WTC11 (cell line): ENCODE results near the gene MMS19. TPM values are rescaled to one million over a fixed set of nuclear protein-coding genes. Genes with fewer than 3 reads are reported as not detected.

Experiments
- ATAC-seq: fragments of 200-7000 bp; cut with Tn5 transposase; 2 replicates; pipeline ENCODE4 v1.10.0; 2021; ENCODE audit warnings: mild to moderate bottlenecking, moderate library complexity
- CTCF ChIA-PET: fragments of 300-600 bp; sonication (Branson Sonifier 250); formaldehyde crosslinking; loops from one replicate; lab custom pipeline; 2021; ENCODE audit warnings: antibody characterized with exemption; lab: Charles Lee
- POLR2A ChIA-PET: fragments of 350-600 bp; sonication (Branson Sonifier 250); formaldehyde crosslinking; loops from one replicate; lab custom pipeline; 2021; ENCODE audit warnings: antibody characterized with exemption; lab: Charles Lee
- DNase-seq: peaks from one replicate; pipeline ENCODE4 v3.0.0; 2021; ENCODE audit warnings: low spot score
- H3K27ac Mint-ChIP-seq: 2 replicates; pipeline ENCODE4 v1.8.0; 2021; ENCODE audit warnings: mixed read lengths
- H3K27me3 Mint-ChIP-seq: 2 replicates; pipeline ENCODE4 v1.8.0; 2021; ENCODE audit warnings: low read depth, mild to moderate bottlenecking, moderate library complexity, mixed read lengths
- H3K36me3 Mint-ChIP-seq: 2 replicates; pipeline ENCODE4 v1.8.0; 2021; ENCODE audit warnings: mixed read lengths
- H3K4me1 Mint-ChIP-seq: 2 replicates; pipeline ENCODE4 v1.8.0; 2022; ENCODE audit warnings: mixed read lengths
- H3K4me3 Mint-ChIP-seq: 2 replicates; pipeline ENCODE4 v1.8.0; 2021; ENCODE audit warnings: mild to moderate bottlenecking, moderate library complexity, mixed read lengths
- H3K9me3 Mint-ChIP-seq: 2 replicates; pipeline ENCODE4 v1.8.0; 2021; ENCODE audit warnings: mixed read lengths
- AR ChIP-seq: fragments of 250-450 bp; sonication (Bioruptor Pico); IDR thresholded peaks from 2 replicates; pipeline ENCODE4 v1.9.0; 2021; ENCODE audit warnings: mild to moderate bottlenecking
- E2F5 ChIP-seq: sonication (generic); formaldehyde crosslinking; IDR thresholded peaks from 2 replicates; pipeline ENCODE4 v1.8.1; 2022; ENCODE audit warnings: mild to moderate bottlenecking, moderate library complexity, missing genetic modification reagents
- ERG ChIP-seq: fragments of 250-450 bp; sonication (Bioruptor Pico); IDR thresholded peaks from 2 replicates; pipeline ENCODE4 v1.8.0; 2021; ENCODE audit warnings: mild to moderate bottlenecking
- FOXP1 ChIP-seq: sonication (generic); formaldehyde crosslinking; IDR thresholded peaks from 2 replicates; pipeline ENCODE4 v1.8.0; 2022; ENCODE audit warnings: missing genetic modification reagents, mild to moderate bottlenecking, moderate library complexity, borderline replicate concordance
- GTF2I ChIP-seq: fragments of 250-450 bp; sonication (Bioruptor Pico); conservative IDR thresholded peaks from 2 replicates; pipeline ENCODE4 v1.4.0; 2021; ENCODE audit warnings: mild to moderate bottlenecking
- IRF2 ChIP-seq: sonication (generic); formaldehyde crosslinking; IDR thresholded peaks from 2 replicates; pipeline ENCODE4 v1.8.0; 2022; ENCODE audit warnings: low read depth, missing genetic modification reagents, borderline replicate concordance
- MLX ChIP-seq: sonication (generic); formaldehyde crosslinking; IDR thresholded peaks from 2 replicates; pipeline ENCODE4 v1.8.1; 2023; ENCODE audit warnings: mild to moderate bottlenecking, missing genetic modification reagents, moderate library complexity
- MYBL2 ChIP-seq: sonication (generic); formaldehyde crosslinking; IDR thresholded peaks from 2 replicates; pipeline ENCODE4 v1.8.1; 2023; ENCODE audit warnings: mild to moderate bottlenecking, moderate library complexity, missing genetic modification reagents
- NR3C1 ChIP-seq: sonication (generic); formaldehyde crosslinking; conservative IDR thresholded peaks from 2 replicates; pipeline ENCODE4 v1.8.1; 2023; ENCODE audit warnings: low read depth, mild to moderate bottlenecking, missing genetic modification reagents
- RELA ChIP-seq: sonication (generic); formaldehyde crosslinking; IDR thresholded peaks from 2 replicates; pipeline ENCODE4 v1.8.1; 2022; ENCODE audit warnings: missing genetic modification reagents, mild to moderate bottlenecking, borderline replicate concordance
- RORB ChIP-seq: fragments of 250-450 bp; sonication (Bioruptor Pico); IDR thresholded peaks from 2 replicates; pipeline ENCODE4 v1.9.0; 2021; ENCODE audit warnings: mild to moderate bottlenecking
- SMAD3 ChIP-seq: sonication (generic); formaldehyde crosslinking; IDR thresholded peaks from 2 replicates; pipeline ENCODE4 v1.8.0; 2022; ENCODE audit warnings: missing genetic modification reagents, mild to moderate bottlenecking, borderline replicate concordance
- SP1 ChIP-seq: sonication (generic); formaldehyde crosslinking; conservative IDR thresholded peaks from 2 replicates; pipeline ENCODE4 v1.8.1; 2022; ENCODE audit warnings: missing genetic modification reagents
- TCF7 ChIP-seq: sonication (generic); formaldehyde crosslinking; IDR thresholded peaks from 2 replicates; pipeline ENCODE4 v1.8.0; 2022; ENCODE audit warnings: mild to moderate bottlenecking, low read depth, missing genetic modification reagents, moderate library complexity
- TEAD4 ChIP-seq: sonication (generic); formaldehyde crosslinking; IDR thresholded peaks from 2 replicates; pipeline ENCODE4 v1.8.0; 2022; ENCODE audit warnings: mild to moderate bottlenecking, missing genetic modification reagents
- TP53 ChIP-seq: sonication (generic); formaldehyde crosslinking; IDR thresholded peaks from 2 replicates; pipeline ENCODE4 v1.8.1; 2023; ENCODE audit warnings: mild to moderate bottlenecking, missing genetic modification reagents
- USF2 ChIP-seq: sonication (generic); formaldehyde crosslinking; IDR thresholded peaks from 2 replicates; pipeline ENCODE4 v1.8.1; 2023; ENCODE audit warnings: mild to moderate bottlenecking, missing genetic modification reagents, moderate library complexity
- ZBTB21 ChIP-seq: sonication (generic); formaldehyde crosslinking; IDR thresholded peaks from 2 replicates; pipeline ENCODE4 v1.8.1; 2023; ENCODE audit warnings: mild to moderate bottlenecking, missing genetic modification reagents, borderline replicate concordance
- ZNF121 ChIP-seq: sonication (generic); formaldehyde crosslinking; IDR thresholded peaks from 2 replicates; pipeline ENCODE4 v1.8.0; 2023; ENCODE audit warnings: missing genetic modification reagents
- ZNF138 ChIP-seq: sonication (generic); formaldehyde crosslinking; conservative IDR thresholded peaks from 2 replicates; pipeline ENCODE4 v1.8.1; 2022; ENCODE audit warnings: mild to moderate bottlenecking, moderate library complexity, missing genetic modification reagents
- ZNF263 ChIP-seq: sonication (generic); formaldehyde crosslinking; IDR thresholded peaks from 2 replicates; pipeline ENCODE4 v1.8.1; 2022; ENCODE audit warnings: low read depth, mild to moderate bottlenecking, moderate library complexity, missing genetic modification reagents
- ZNF317 ChIP-seq: sonication (generic); formaldehyde crosslinking; IDR thresholded peaks from 2 replicates; pipeline ENCODE4 v1.8.1; 2023; ENCODE audit warnings: low read depth, mild to moderate bottlenecking, moderate library complexity, missing genetic modification reagents, borderline replicate concordance
- total RNA-seq: library from RNA; stranded (reverse); gene quantifications from 3 replicates; pipeline ENCODE4 v1.2.3, GENCODE V29; 2021

MMS19 gene
- total RNA-seq, 1 experiment from 2014 or later: 135 TPM

GRCh38 chr10:97497572-97498075 lies 598 bp downstream of the MMS19 start (continued):
- TF ChIP-seq ERG: no peak
- no peak for TF ChIP-seq ZBTB21 (CRISPR knock-in tag)
- TF ChIP-seq ZNF263 (CRISPR knock-in tag): no peak
- no peak for TF ChIP-seq SMAD3 (CRISPR knock-in tag)
- no peak for TF ChIP-seq ZNF138
- TF ChIP-seq NR3C1 (CRISPR knock-in tag): no peak
- no peak for TF ChIP-seq USF2 (CRISPR knock-in tag)
- no peak for TF ChIP-seq TCF7
- peak; percentile 86 for TF ChIP-seq GTF2I (CRISPR knock-in tag)
- no peak for TF ChIP-seq MYBL2 (CRISPR knock-in tag)
- no peak for TF ChIP-seq ZNF121
- 0 out of 2 replicates have a peak, but pooled peaks have one; percentile 22 for TF ChIP-seq AR (CRISPR knock-in tag)
- no peak for TF ChIP-seq TEAD4 (CRISPR knock-in tag)
- TF ChIP-seq ZNF317 (CRISPR knock-in tag): no peak

- Mint-ChIP-seq H3K36me3 (peaks cover 12% of the 10 kb centered on the region), H3K27me3 (peaks cover 5% of the 10 kb centered on the region), H3K27ac (peak overlapping the region; percentile 94), H3K4me3 (peak overlapping the region; percentile 81), H3K9me3 (no peaks in the 10 kb centered on the region), H3K4me1 (peaks cover 59% of the 10 kb centered on the region)
- ChIA-PET POLR2A (interaction anchor here (1.0 kb wide), 1 partner anchor 15 kb away, joined by 5 read pairs; no protein-coding TSS in a partner anchor), CTCF (interaction anchor here (1.1 to 1.7 kb wide), 9 partner anchors 10 to 284 kb away, joined by 3 to 9 read pairs (median 4); no protein-coding TSS in a partner anchor)
- 0 out of 2 replicates have a peak, but pooled peaks have one; percentile 24 for TF ChIP-seq SP1 (CRISPR knock-in tag)
- no peak for TF ChIP-seq ERG
- ATAC-seq: no peak
- DNase-seq: peak; percentile 36
These were observed 3.2 kb downstream of the MMS19 start for GRCh38 chr10:97494863-97495506.

GRCh38 chr10:97494151-97494550 lies 4.1 kb downstream of the MMS19 start:
- Mint-ChIP-seq H3K4me1 (peaks cover 62% of the 10 kb centered on the region), H3K9me3 (no peaks in the 10 kb centered on the region), H3K4me3 (no peak overlapping the region), H3K27me3 (no peaks in the 10 kb centered on the region), H3K27ac (peak overlapping the region; percentile 94; the same call in 1 of the 2 replicates), H3K36me3 (peaks cover 12% of the 10 kb centered on the region)
- ATAC-seq (no peak), DNase-seq (no peak)
- ChIA-PET CTCF (interaction anchor here (1.1 to 1.7 kb wide), 5 partner anchors 27 to 283 kb away, joined by 3 to 6 read pairs (median 5); no protein-coding TSS in a partner anchor), POLR2A (no interaction called here)
- no peak for TF ChIP-seq ZBTB21 (CRISPR knock-in tag)
- TF ChIP-seq E2F5 (CRISPR knock-in tag): no peak
- TF ChIP-seq IRF2 (CRISPR knock-in tag): no peak
- TF ChIP-seq ERG: no peak
- TF ChIP-seq RORB (CRISPR knock-in tag): no peak
- no peak for TF ChIP-seq RELA (CRISPR knock-in tag)
- TF ChIP-seq FOXP1 (CRISPR knock-in tag): no peak
- no peak for TF ChIP-seq MLX (CRISPR knock-in tag)
- TF ChIP-seq TP53 (CRISPR knock-in tag): no peak
